Ammon's horn (tissue), 1 donor: Measurements from ENCODE around the gene CEP19.

Experiments
- DNase-seq: peaks from one replicate; pipeline ENCODE4 v3.0.0-alpha.2; 2016; ENCODE audit warnings: low spot score

The CEP19 gene

DNA sequence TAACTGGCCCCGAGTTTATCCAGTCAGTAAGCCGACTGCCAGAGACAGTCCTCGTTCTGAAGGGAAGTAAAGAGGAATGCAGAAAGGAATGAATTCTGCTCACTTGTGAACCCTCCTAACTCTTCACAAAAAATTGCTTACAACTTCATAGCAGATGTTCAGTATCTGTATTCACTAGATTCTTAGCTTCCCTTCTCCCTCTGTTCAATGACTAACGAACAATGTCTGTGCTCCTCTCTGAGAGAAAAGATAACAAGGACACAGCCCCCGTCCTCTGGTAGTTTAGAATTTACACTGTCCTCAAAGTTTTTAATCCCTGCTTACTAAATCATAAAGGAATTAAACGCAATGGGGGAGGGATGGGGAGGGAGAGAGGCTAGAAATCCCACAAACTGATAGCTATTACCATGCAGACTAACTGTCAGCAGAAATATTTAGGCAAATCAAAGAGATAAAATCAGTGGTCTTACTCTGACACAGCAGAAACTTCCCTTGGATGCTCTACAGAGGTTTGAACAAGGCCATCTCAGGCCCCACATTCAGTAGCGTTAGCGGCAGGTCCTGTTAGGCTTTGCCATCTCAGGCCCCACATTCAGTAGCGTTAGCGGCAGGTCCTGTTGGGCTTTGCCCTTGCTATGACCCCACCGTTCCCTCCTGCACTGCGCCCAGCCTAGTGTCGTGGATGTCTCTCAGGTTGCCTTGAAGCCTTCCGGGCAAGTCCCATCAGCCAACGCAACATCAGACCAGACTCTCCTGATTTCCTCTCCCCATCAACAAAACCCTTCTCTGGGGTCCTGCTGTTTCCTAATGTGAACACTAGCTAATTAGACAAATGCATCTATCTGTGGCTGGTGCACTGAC, 49.1 kb downstream of the CEP19 start:
- no peak for DNase-seq

DNA sequence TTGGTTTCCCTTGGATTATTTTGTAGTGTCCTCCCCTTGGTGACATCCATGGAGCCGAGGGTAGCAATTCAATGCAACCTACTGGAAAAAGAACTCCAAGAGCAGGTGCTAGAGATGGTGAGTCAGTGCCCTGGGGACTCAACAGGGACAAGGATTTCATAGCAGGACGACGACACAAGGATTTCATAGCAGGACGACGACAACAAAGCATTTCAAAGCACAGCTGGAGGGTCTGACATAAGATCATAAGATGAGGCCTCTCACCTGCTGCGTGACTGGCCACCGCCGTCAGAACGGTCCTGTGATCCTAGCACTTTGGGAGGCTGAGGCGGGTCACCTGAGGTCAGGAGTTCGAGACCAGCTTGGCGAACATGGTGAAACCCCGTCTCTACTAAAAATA, 50.0 kb downstream of the CEP19 start:
- no peak for DNase-seq

- no peak for DNase-seq
These were observed 50.6 kb downstream of the CEP19 start for GRCh38 chr3:196661400-196661799.

- no peak for DNase-seq
These were observed 51.5 kb downstream of the CEP19 start for GRCh38 chr3:196660381-196661166.

- no peak for DNase-seq
These were observed 52.1 kb downstream of the CEP19 start for GRCh38 chr3:196659901-196660351.
